Hematopoietic multipotent progenitor cell treated with erythropoietin and hydrocortisone succinate and interleukin-3 and kit ligand, for 6 days (in vitro differentiated cells): Measurements from ENCODE around the gene DOK1.
A peak's percentile ranks its signal among the peaks of the same experiment; 100 is the strongest.

Source experiments
- DNase-seq: peaks from one replicate; pipeline ENCODE4 v3.0.0-alpha.2; 2015

DOK1 gene

GRCh38 chr2:74525717-74526648 is 28.5 kb upstream of the DOK1 start, which contains the start of gene DQX1:
TSS of gene DQX1 (minus strand) at chr2:74526231. CDS start at chr2:74525729, 502 bp downstream.
- peak; percentile 74 for DNase-seq

- no peak for DNase-seq
These were observed 27.8 kb upstream of the DOK1 start for GRCh38 chr2:74526649-74527230.

GRCh38 chr2:74527741-74528140 is 26.8 kb upstream of the DOK1 start:
- DNase-seq: no peak

- DNase-seq: no peak
These were observed 25.7 kb upstream of the DOK1 start for GRCh38 chr2:74528600-74529356.

GRCh38 chr2:74529357-74530238 is 24.9 kb upstream of the DOK1 start, which contains the start of the genes AUP1 and HTRA2:
TSS of gene AUP1 (minus strand) at chr2:74529706. CDS start at chr2:74529629, 77 bp downstream.
TSS of gene HTRA2 (plus strand) at chr2:74529933. CDS start at chr2:74530007, 74 bp downstream.
- DNase-seq: peak; percentile 99

- DNase-seq: peak; percentile 98
These were observed 24.0 kb upstream of the DOK1 start for GRCh38 chr2:74530239-74531187.

GRCh38 chr2:74531666-74532065 is 22.9 kb upstream of the DOK1 start:
- DNase-seq: no peak

- DNase-seq: peak; percentile 82
These were observed 22.3 kb upstream of the DOK1 start for GRCh38 chr2:74532222-74532621.

- DNase-seq: no peak
These were observed 21.1 kb upstream of the DOK1 start for GRCh38 chr2:74533464-74533863.

GRCh38 chr2:74534411-74534810 is 20.1 kb upstream of the DOK1 start:
- DNase-seq: no peak

GRCh38 chr2:74535440-74535965 is 19.0 kb upstream of the DOK1 start:
- no peak for DNase-seq

GRCh38 chr2:74536166-74536950 is 18.2 kb upstream of the DOK1 start:
- DNase-seq: no peak

- DNase-seq: no peak
These were observed 17.4 kb upstream of the DOK1 start for GRCh38 chr2:74537140-74537539.

- no peak for DNase-seq
These were observed 15.6 kb upstream of the DOK1 start for GRCh38 chr2:74538881-74539339.

- DNase-seq: no peak
These were observed 14.2 kb upstream of the DOK1 start for GRCh38 chr2:74540291-74540690.

- no peak for DNase-seq
These were observed 11.5 kb upstream of the DOK1 start for GRCh38 chr2:74542978-74543377.

GRCh38 chr2:74544634-74545033 is 9.9 kb upstream of the DOK1 start:
- DNase-seq: peak; percentile 37

GRCh38 chr2:74546004-74546403 is 8.5 kb upstream of the DOK1 start:
- DNase-seq: no peak

- no peak for DNase-seq
These were observed 6.1 kb upstream of the DOK1 start for GRCh38 chr2:74548285-74548899.
